Endothelial cell (in vitro differentiated cells): ENCODE measurements around the gene TMEM39A. TPM values are rescaled to one million over a fixed set of nuclear protein-coding genes. Genes with fewer than 3 reads are reported as not detected.

Experiments used
- DNase-seq: peaks from one replicate; pipeline ENCODE4 v3.0.0; 2021; ENCODE audit warnings: low spot score
- H3K27ac Mint-ChIP-seq: one replicate; pipeline ENCODE4 v1.8.0; 2021; ENCODE audit warnings: mixed read lengths, inconsistent platforms; ENCODE audit not compliant: unreplicated experiment
- H3K27me3 Mint-ChIP-seq: one replicate; pipeline ENCODE4 v1.8.0; 2021; ENCODE audit warnings: mild to moderate bottlenecking, moderate library complexity, mixed read lengths, inconsistent platforms; ENCODE audit not compliant: unreplicated experiment
- H3K36me3 Mint-ChIP-seq: one replicate; pipeline ENCODE4 v1.8.0; 2021; ENCODE audit warnings: mild to moderate bottlenecking, low read depth, mixed read lengths, inconsistent platforms; ENCODE audit not compliant: unreplicated experiment
- H3K4me1 Mint-ChIP-seq: one replicate; pipeline ENCODE4 v1.8.0; 2021; ENCODE audit warnings: mild to moderate bottlenecking, mixed read lengths, inconsistent platforms; ENCODE audit not compliant: unreplicated experiment
- H3K4me3 Mint-ChIP-seq: one replicate; pipeline ENCODE4 v1.8.0; 2021; ENCODE audit warnings: mild to moderate bottlenecking, mixed read lengths, inconsistent platforms; ENCODE audit not compliant: unreplicated experiment
- H3K9me3 Mint-ChIP-seq: one replicate; pipeline ENCODE4 v1.8.0; 2021; ENCODE audit warnings: mixed read lengths, inconsistent platforms; ENCODE audit not compliant: unreplicated experiment
- CTCF ChIP-seq: fragments of 200-600 bp; sonication (generic); IDR thresholded peaks from one replicate; pipeline ENCODE4 v1.5.0; 2021; ENCODE audit warnings: antibody characterized with exemption; ENCODE audit not compliant: unreplicated experiment
- total RNA-seq: library from RNA; stranded (reverse); fragmentation: NEBNext Ultra II Directional; extraction: Animal tissue kit (Norgen Biotek cat#: 25700); gene quantifications from one replicate; pipeline ENCODE4 v1.2.1, GENCODE V29; 2021; ENCODE audit not compliant: unreplicated experiment

Gene TMEM39A
- total RNA-seq, 1 donor from 2014 or later = 30.5 TPM

GRCh38 chr3:119483101-119483500 lies 19.7 kb upstream of the TMEM39A start:
- Mint-ChIP-seq H3K4me1 (no peaks in the 10 kb centered on the region), H3K36me3 (peaks cover 9% of the 10 kb centered on the region), H3K27me3 (peaks cover 2% of the 10 kb centered on the region), H3K9me3 (no peaks in the 10 kb centered on the region), H3K4me3 (no peak overlapping the region), H3K27ac (no peak overlapping the region)
- TF ChIP-seq CTCF = no peak
- no peak for DNase-seq

GRCh38 chr3:119481079-119481478 lies 17.7 kb upstream of the TMEM39A start:
- no peaks in the 10 kb centered on the region for H3K4me1 Mint-ChIP-seq

GRCh38 chr3:119470866-119471265 lies 7.5 kb upstream of the TMEM39A start:
- no peaks in the 10 kb centered on the region for H3K36me3 Mint-ChIP-seq
- no peaks in the 10 kb centered on the region for H3K9me3 Mint-ChIP-seq
- no peak for DNase-seq
- no peak overlapping the region for H3K4me3 Mint-ChIP-seq
- no peak overlapping the region for H3K27ac Mint-ChIP-seq
- TF ChIP-seq CTCF = no peak
- peaks cover 9% of the 10 kb centered on the region for H3K4me1 Mint-ChIP-seq
- peaks cover 3% of the 10 kb centered on the region for H3K27me3 Mint-ChIP-seq

More at GRCh38 chr3:119481079-119481478, 17.7 kb upstream of the TMEM39A start:
- Mint-ChIP-seq H3K27ac (no peak overlapping the region), H3K4me3 (no peak overlapping the region), H3K27me3 (peaks cover 2% of the 10 kb centered on the region), H3K9me3 (no peaks in the 10 kb centered on the region), H3K36me3 (peaks cover 10% of the 10 kb centered on the region)
- DNase-seq = no peak
- no peak for TF ChIP-seq CTCF

GRCh38 chr3:119469418-119470189 lies 6.2 kb upstream of the TMEM39A start:
- H3K27ac Mint-ChIP-seq = peak overlapping the region; percentile 74
- TF ChIP-seq CTCF = no peak
- no peaks in the 10 kb centered on the region for H3K36me3 Mint-ChIP-seq
- H3K4me3 Mint-ChIP-seq = peak overlapping the region; percentile 97
- peaks cover 9% of the 10 kb centered on the region for H3K4me1 Mint-ChIP-seq
- H3K9me3 Mint-ChIP-seq = no peaks in the 10 kb centered on the region
- DNase-seq = no peak
- peaks cover 3% of the 10 kb centered on the region for H3K27me3 Mint-ChIP-seq

- no peaks in the 10 kb centered on the region for H3K9me3 Mint-ChIP-seq
- DNase-seq = no peak
- H3K4me3 Mint-ChIP-seq = peak overlapping the region; percentile 97
- no peaks in the 10 kb centered on the region for H3K36me3 Mint-ChIP-seq
- peaks cover 14% of the 10 kb centered on the region for H3K4me1 Mint-ChIP-seq
- peak overlapping the region; percentile 84 for H3K27ac Mint-ChIP-seq
- no peak for TF ChIP-seq CTCF
- peaks cover 3% of the 10 kb centered on the region for H3K27me3 Mint-ChIP-seq
Observed at GRCh38 chr3:119468041-119468440, 4.6 kb upstream of the TMEM39A start.
